ENCODE data around the gene JAK1.

JAK1 gene

GRCh38 chr1:64969305-64970046 lies 3.1 kb upstream of the JAK1 start:
- H3K36me3 ChIP-seq (ENCODE audit: insufficient read depth, low read length): no peaks in the 10 kb centered on the region
- no peak overlapping the region for H3K9ac ChIP-seq (ENCODE audit: low read depth, low read length)
- no peaks in the 10 kb centered on the region for H3K4me1 ChIP-seq (ENCODE audit: insufficient read depth, low read length)
- no peaks in the 10 kb centered on the region for H3K9me3 ChIP-seq (ENCODE audit: control insufficient read depth, insufficient read depth, low read length)

- Histone ChIP-seq H3K4me1 (ENCODE audit: insufficient read depth, low read length) (peaks cover 5% of the 10 kb centered on the region), H3K9me3 (ENCODE audit: control insufficient read depth, insufficient read depth, low read length) (no peaks in the 10 kb centered on the region), H3K36me3 (ENCODE audit: insufficient read depth, low read length) (no peaks in the 10 kb centered on the region), H3K9ac (ENCODE audit: low read depth, low read length) (no peak overlapping the region)
Observed at GRCh38 chr1:64967381-64967780, 1.0 kb upstream of the JAK1 start.

GRCh38 chr1:64965366-64966157 lies 787 bp downstream of the JAK1 start:
- Histone ChIP-seq H3K9me3 (ENCODE audit: control insufficient read depth, insufficient read depth, low read length) (no peaks in the 10 kb centered on the region), H3K9ac (ENCODE audit: low read depth, low read length) (peak overlapping the region; percentile 80), H3K4me1 (ENCODE audit: insufficient read depth, low read length) (peaks cover 7% of the 10 kb centered on the region), H3K36me3 (ENCODE audit: insufficient read depth, low read length) (no peaks in the 10 kb centered on the region)

- Histone ChIP-seq H3K4me1 (ENCODE audit: insufficient read depth, low read length) (peaks cover 7% of the 10 kb centered on the region), H3K36me3 (ENCODE audit: insufficient read depth, low read length) (no peaks in the 10 kb centered on the region), H3K9ac (ENCODE audit: low read depth, low read length) (no peak overlapping the region), H3K9me3 (ENCODE audit: control insufficient read depth, insufficient read depth, low read length) (no peaks in the 10 kb centered on the region)
Observed at GRCh38 chr1:64963466-64963865, 2.9 kb downstream of the JAK1 start.

GRCh38 chr1:64962441-64962840 lies 3.9 kb downstream of the JAK1 start:
- Histone ChIP-seq H3K36me3 (ENCODE audit: insufficient read depth, low read length) (no peaks in the 10 kb centered on the region), H3K4me1 (ENCODE audit: insufficient read depth, low read length) (peaks cover 7% of the 10 kb centered on the region), H3K9ac (ENCODE audit: low read depth, low read length) (no peak overlapping the region), H3K9me3 (ENCODE audit: control insufficient read depth, insufficient read depth, low read length) (no peaks in the 10 kb centered on the region)

- H3K36me3 ChIP-seq (ENCODE audit: insufficient read depth, low read length): no peaks in the 10 kb centered on the region
- H3K4me1 ChIP-seq (ENCODE audit: insufficient read depth, low read length): peaks cover 12% of the 10 kb centered on the region
- H3K9ac ChIP-seq (ENCODE audit: low read depth, low read length): no peak overlapping the region
- H3K9me3 ChIP-seq (ENCODE audit: control insufficient read depth, insufficient read depth, low read length): no peaks in the 10 kb centered on the region
Observed at GRCh38 chr1:64961923-64962322, 4.4 kb downstream of the JAK1 start.

GRCh38 chr1:64960731-64961130 lies 5.6 kb downstream of the JAK1 start:
- Histone ChIP-seq H3K36me3 (ENCODE audit: insufficient read depth, low read length) (no peaks in the 10 kb centered on the region), H3K4me1 (ENCODE audit: insufficient read depth, low read length) (peaks cover 23% of the 10 kb centered on the region), H3K9me3 (ENCODE audit: control insufficient read depth, insufficient read depth, low read length) (no peaks in the 10 kb centered on the region), H3K9ac (ENCODE audit: low read depth, low read length) (no peak overlapping the region)

- Histone ChIP-seq H3K9ac (ENCODE audit: low read depth, low read length) (no peak overlapping the region), H3K4me1 (ENCODE audit: insufficient read depth, low read length) (peaks cover 31% of the 10 kb centered on the region), H3K9me3 (ENCODE audit: control insufficient read depth, insufficient read depth, low read length) (no peaks in the 10 kb centered on the region), H3K36me3 (ENCODE audit: insufficient read depth, low read length) (no peaks in the 10 kb centered on the region)
Observed at GRCh38 chr1:64959986-64960385, 6.4 kb downstream of the JAK1 start.

- Histone ChIP-seq H3K36me3 (ENCODE audit: insufficient read depth, low read length) (no peaks in the 10 kb centered on the region), H3K9me3 (ENCODE audit: control insufficient read depth, insufficient read depth, low read length) (no peaks in the 10 kb centered on the region), H3K9ac (ENCODE audit: low read depth, low read length) (no peak overlapping the region), H3K4me1 (ENCODE audit: insufficient read depth, low read length) (peaks cover 24% of the 10 kb centered on the region)
Observed at GRCh38 chr1:64956733-64957441, 9.5 kb downstream of the JAK1 start.

GRCh38 chr1:64956010-64956640 lies 10.2 kb downstream of the JAK1 start:
- no peak overlapping the region for H3K9ac ChIP-seq (ENCODE audit: low read depth, low read length)
- H3K9me3 ChIP-seq (ENCODE audit: control insufficient read depth, insufficient read depth, low read length): no peaks in the 10 kb centered on the region
- peaks cover 26% of the 10 kb centered on the region for H3K4me1 ChIP-seq (ENCODE audit: insufficient read depth, low read length)
- H3K36me3 ChIP-seq (ENCODE audit: insufficient read depth, low read length): no peaks in the 10 kb centered on the region

- no peaks in the 10 kb centered on the region for H3K9me3 ChIP-seq (ENCODE audit: control insufficient read depth, insufficient read depth, low read length)
- no peak overlapping the region; the same call in 1 of the 2 replicates for H3K9ac ChIP-seq (ENCODE audit: low read depth, low read length)
- H3K4me1 ChIP-seq (ENCODE audit: insufficient read depth, low read length): peaks cover 26% of the 10 kb centered on the region
- no peaks in the 10 kb centered on the region for H3K36me3 ChIP-seq (ENCODE audit: insufficient read depth, low read length)
Observed at GRCh38 chr1:64955097-64956009, 11.0 kb downstream of the JAK1 start.

- Histone ChIP-seq H3K9me3 (ENCODE audit: control insufficient read depth, insufficient read depth, low read length) (no peaks in the 10 kb centered on the region), H3K9ac (ENCODE audit: low read depth, low read length) (no peak overlapping the region), H3K4me1 (ENCODE audit: insufficient read depth, low read length) (peaks cover 40% of the 10 kb centered on the region), H3K36me3 (ENCODE audit: insufficient read depth, low read length) (no peaks in the 10 kb centered on the region)
Observed at GRCh38 chr1:64953241-64953640, 13.1 kb downstream of the JAK1 start.

GRCh38 chr1:64950284-64950809 lies 16.0 kb downstream of the JAK1 start:
- H3K36me3 ChIP-seq (ENCODE audit: insufficient read depth, low read length): no peaks in the 10 kb centered on the region
- no peaks in the 10 kb centered on the region for H3K9me3 ChIP-seq (ENCODE audit: control insufficient read depth, insufficient read depth, low read length)
- peaks cover 22% of the 10 kb centered on the region; the same call in 1 of the 2 replicates for H3K4me1 ChIP-seq (ENCODE audit: insufficient read depth, low read length)
- H3K9ac ChIP-seq (ENCODE audit: low read depth, low read length): no peak overlapping the region
